SK-N-SH treated with all-trans-retinoic acid at 6 μM for 48 hours (cell line): Measurements from ENCODE around the gene CPLANE2.

Experiments
- ATAC-seq: fragments of 200-7000 bp; cut with Tn5 transposase; 3 replicates; pipeline ENCODE4 v1.9.1; 2020; ENCODE audit warnings: mild to moderate bottlenecking, moderate library complexity
- ARNTL ChIP-seq: fragments of 450-650 bp; formaldehyde crosslinking; IDR thresholded peaks from 2 replicates; pipeline ENCODE4 v1.5.0; 2020; ENCODE audit warnings: low read depth, mild to moderate bottlenecking, moderate library complexity, borderline replicate concordance
- BACH2 ChIP-seq: fragments of 250-450 bp; sonication (Bioruptor Pico); IDR thresholded peaks from 2 replicates; pipeline ENCODE4 v1.9.0; 2021; ENCODE audit warnings: mild to moderate bottlenecking, borderline replicate concordance
- CREB5 ChIP-seq: fragments of 250-450 bp; sonication (Bioruptor Pico); IDR thresholded peaks from 2 replicates; pipeline ENCODE4 v1.5.1; 2020; ENCODE audit warnings: low read depth, mild to moderate bottlenecking, moderate library complexity
- CSDC2 ChIP-seq: fragments of 250-450 bp; sonication (Bioruptor Pico); IDR thresholded peaks from 2 replicates; pipeline ENCODE4 v1.5.0; 2020; ENCODE audit warnings: mild to moderate bottlenecking, moderate library complexity
- CSRNP3 ChIP-seq: fragments of 250-450 bp; sonication (Bioruptor Pico); IDR thresholded peaks from 2 replicates; pipeline ENCODE4 v1.5.1; 2021; ENCODE audit warnings: mild to moderate bottlenecking, moderate library complexity
- GLIS3 ChIP-seq: fragments of 250-450 bp; sonication (Bioruptor Pico); IDR thresholded peaks from 2 replicates; pipeline ENCODE4 v1.5.0; 2020; ENCODE audit warnings: mild to moderate bottlenecking, moderate library complexity
- ISL1 ChIP-seq: fragments of 250-450 bp; sonication (Bioruptor Pico); IDR thresholded peaks from 2 replicates; pipeline ENCODE4 v2.1.2; 2022; ENCODE audit warnings: mild to moderate bottlenecking, moderate library complexity
- OSR1 ChIP-seq: fragments of 250-450 bp; sonication (Bioruptor Pico); IDR thresholded peaks from 2 replicates; pipeline ENCODE4 v1.8.0; 2022; ENCODE audit warnings: moderate library complexity, mild to moderate bottlenecking, inconsistent platforms
- POU6F1 ChIP-seq: fragments of 250-450 bp; sonication (Bioruptor Pico); IDR thresholded peaks from 2 replicates; pipeline ENCODE4 v1.8.0; 2021; ENCODE audit warnings: low read depth, mild to moderate bottlenecking, moderate library complexity, borderline replicate concordance
- PPARA ChIP-seq: fragments of 250-450 bp; sonication (Bioruptor Pico); IDR thresholded peaks from 2 replicates; pipeline ENCODE4 v1.5.0; 2020; ENCODE audit warnings: mild to moderate bottlenecking, borderline replicate concordance
- RARB ChIP-seq: fragments of 250-450 bp; sonication (Bioruptor Pico); IDR thresholded peaks from 2 replicates; pipeline ENCODE4 v1.8.0; 2021; ENCODE audit warnings: mild to moderate bottlenecking, moderate library complexity
- SNAI2 ChIP-seq: fragments of 250-450 bp; sonication (Bioruptor Pico); IDR thresholded peaks from 2 replicates; pipeline ENCODE4 v1.5.0; 2020; ENCODE audit warnings: mild to moderate bottlenecking, moderate library complexity
- TCF4 ChIP-seq: fragments of 250-450 bp; sonication (Bioruptor Pico); IDR thresholded peaks from 2 replicates; pipeline ENCODE4 v1.8.0; 2021; ENCODE audit warnings: mild to moderate bottlenecking, moderate library complexity, borderline replicate concordance
- TOX ChIP-seq: fragments of 250-450 bp; sonication (Bioruptor Pico); IDR thresholded peaks from 2 replicates; pipeline ENCODE4 v1.8.0; 2021; ENCODE audit warnings: mild to moderate bottlenecking, moderate library complexity, borderline replicate concordance
- TSHZ2 ChIP-seq: fragments of 250-450 bp; sonication (Bioruptor Pico); IDR thresholded peaks from 2 replicates; pipeline ENCODE4 v1.5.0; 2020; ENCODE audit warnings: mild to moderate bottlenecking, moderate library complexity
- ZC3H10 ChIP-seq: fragments of 250-450 bp; sonication (Bioruptor Pico); IDR thresholded peaks from 2 replicates; pipeline ENCODE4 v1.5.1; 2021; ENCODE audit warnings: mild to moderate bottlenecking, moderate library complexity
- ZFP3 ChIP-seq: fragments of 250-450 bp; sonication (Bioruptor Pico); IDR thresholded peaks from 2 replicates; pipeline ENCODE4 v1.5.0; 2020; ENCODE audit warnings: mild to moderate bottlenecking, moderate library complexity
- ZFP30 ChIP-seq: fragments of 450-650 bp; formaldehyde crosslinking; IDR thresholded peaks from 2 replicates; pipeline ENCODE4 v1.5.0; 2022; ENCODE audit warnings: mild to moderate bottlenecking, moderate library complexity
- ZNF70 ChIP-seq: fragments of 450-650 bp; formaldehyde crosslinking; IDR thresholded peaks from 2 replicates; pipeline ENCODE4 v1.5.0; 2020; ENCODE audit warnings: mild to moderate bottlenecking, moderate library complexity
- ZNF8 ChIP-seq: fragments of 450-650 bp; formaldehyde crosslinking; IDR thresholded peaks from 2 replicates; pipeline ENCODE4 v1.5.0; 2020; ENCODE audit warnings: mild to moderate bottlenecking, moderate library complexity

CPLANE2 gene

GRCh38 chr1:16205334-16205671 lies 31.7 kb downstream of the CPLANE2 start:
- TF ChIP-seq SNAI2 (CRISPR knock-in tag) (no peak), ZFP3 (CRISPR knock-in tag) (no peak), CSDC2 (CRISPR knock-in tag) (no peak), ZFP30 (CRISPR knock-in tag) (no peak), GLIS3 (CRISPR knock-in tag) (no peak), BACH2 (CRISPR knock-in tag) (no peak), CSRNP3 (CRISPR knock-in tag) (no peak), ZNF70 (CRISPR knock-in tag) (no peak), TOX (CRISPR knock-in tag) (no peak), PPARA (CRISPR knock-in tag) (no peak), ZC3H10 (CRISPR knock-in tag) (no peak), OSR1 (CRISPR knock-in tag) (no peak), TCF4 (CRISPR knock-in tag) (no peak), POU6F1 (no peak)
- no peak for ATAC-seq

GRCh38 chr1:16204634-16205333 lies 32.2 kb downstream of the CPLANE2 start:
- TF ChIP-seq PPARA (CRISPR knock-in tag), result no peak
- no peak for TF ChIP-seq ARNTL (CRISPR knock-in tag)
- TF ChIP-seq CREB5 (CRISPR knock-in tag), result no peak
- TF ChIP-seq ZFP3 (CRISPR knock-in tag), result no peak
- no peak for TF ChIP-seq CSDC2 (CRISPR knock-in tag)
- no peak for TF ChIP-seq OSR1 (CRISPR knock-in tag)
- TF ChIP-seq ZFP30 (CRISPR knock-in tag), result no peak
- no peak for TF ChIP-seq TOX (CRISPR knock-in tag)
- no peak for ATAC-seq

GRCh38 chr1:16204216-16204615 lies 32.8 kb downstream of the CPLANE2 start:
- no peak for ATAC-seq
- TF ChIP-seq SNAI2 (CRISPR knock-in tag) (no peak), OSR1 (CRISPR knock-in tag) (no peak), ARNTL (CRISPR knock-in tag) (no peak), BACH2 (CRISPR knock-in tag) (no peak)

GRCh38 chr1:16203550-16203949 lies 33.4 kb downstream of the CPLANE2 start:
- peak; percentile 97 for TF ChIP-seq ZFP3 (CRISPR knock-in tag)
- TF ChIP-seq GLIS3 (CRISPR knock-in tag), result no peak
- no peak for ATAC-seq

GRCh38 chr1:16202281-16203210 lies 34.4 kb downstream of the CPLANE2 start:
- ATAC-seq, result no peak
- TF ChIP-seq CSDC2 (CRISPR knock-in tag), result no peak
- TF ChIP-seq ZNF8, result no peak
- no peak for TF ChIP-seq POU6F1
- no peak for TF ChIP-seq TOX (CRISPR knock-in tag)
- no peak for TF ChIP-seq OSR1 (CRISPR knock-in tag)
- no peak for TF ChIP-seq ARNTL (CRISPR knock-in tag)
- no peak for TF ChIP-seq ISL1
- no peak for TF ChIP-seq TSHZ2 (CRISPR knock-in tag)
- no peak for TF ChIP-seq CSRNP3 (CRISPR knock-in tag)
- TF ChIP-seq SNAI2 (CRISPR knock-in tag), result no peak
- TF ChIP-seq RARB (CRISPR knock-in tag), result no peak
- TF ChIP-seq ZFP30 (CRISPR knock-in tag), result no peak
- no peak for TF ChIP-seq PPARA (CRISPR knock-in tag)
